ENCODE data around the gene C6orf136. TPM values are rescaled to one million over a fixed set of nuclear protein-coding genes. Genes with fewer than 3 reads are reported as not detected.
A peak's percentile ranks its signal among the peaks of the same experiment; 100 is the strongest.
"Not testable (repeated sequence)": the region's sequence is repeated elsewhere in the genome, so short reads cannot be mapped to it uniquely, and the experiment has no call there.

Gene C6orf136
- 10 to 100 TPM; 11.2 to 24.9 (median 19.8) TPM for total RNA-seq

GRCh38 chr6:30646450-30647241 lies at the start of gene C6orf136:
C6orf136 (plus strand) TSS chr6:30647133; CDS start chr6:30647232, 99 bp downstream.
- TF ChIP-seq POLR2A (IDR thresholded peaks at IDR 0.05), result no peak
- TF ChIP-seq CTCF (IDR thresholded peaks at IDR 0.05 in 4 of 5, conservative IDR thresholded peaks at IDR 0.05 in 1 of 5), result no peak

GRCh38 chr6:30597315-30598144 lies 49.4 kb upstream of the C6orf136 start:
- intact Hi-C loops (cut with DNase I; ENCODE audit: low total_unique reads), result loop anchor here (2.0 to 5.0 kb wide), 2 partner anchors 57 to 115 kb away; no protein-coding TSS in a partner anchor
- ATAC-seq, result peak; percentile 75 to 81
- H3K27me3 ChIP-seq; H3K4me1 ChIP-seq; H3K9me3 ChIP-seq; H3K27ac ChIP-seq; H3K4me3 ChIP-seq; in situ Hi-C loops (cut with MboI; ENCODE audit: low sequenced_read_pairs in 4 of 4): not testable (repeated sequence)
- H3K36me3 ChIP-seq, result peaks cover 0 to 42% of the 10 kb centered on the region in 2 donors
- TF ChIP-seq CTCF (IDR thresholded peaks at IDR 0.05 in 4 of 5, conservative IDR thresholded peaks at IDR 0.05 in 1 of 5) (peak; percentile 62 to 78 (median 72)), POLR2A (IDR thresholded peaks at IDR 0.05) (peak in 1 of 2 donors; percentile 13)
- DNase-seq, result peak in 1 of 2 donors; percentile 67

More at GRCh38 chr6:30646450-30647241, at the start of gene C6orf136:
- intact Hi-C loops (cut with DNase I; ENCODE audit: low total_unique reads) (loop anchor here (1.0 kb wide), 1 partner anchor 27 kb away; the partner anchor contains the start of gene DHX16), in situ Hi-C loops (cut with MboI; ENCODE audit: low sequenced_read_pairs in 4 of 4) (no loop called here)
- Histone ChIP-seq H3K27me3 (no peaks in the 10 kb centered on the region), H3K4me1 (peaks cover 11 to 15% of the 10 kb centered on the region in 2 donors), H3K36me3 (peaks cover 0 to 18% of the 10 kb centered on the region in 2 donors), H3K27ac (peak within 1 kb of the TSS; percentile 97 to 100 (median 98)), H3K9me3 (no peaks in the 10 kb centered on the region), H3K4me3 (peak within 1 kb of the TSS; percentile 84 to 100 (median 92))
- DNase-seq (peak; percentile 84 to 91), ATAC-seq (peak; percentile 88 to 89)

GRCh38 chr6:30598912-30599624 lies 47.9 kb upstream of the C6orf136 start:
- intact Hi-C loops (cut with DNase I; ENCODE audit: low total_unique reads) (loop anchor here (5.0 kb wide), 1 partner anchor 117 kb away; no protein-coding TSS in a partner anchor), in situ Hi-C loops (cut with MboI; ENCODE audit: low sequenced_read_pairs in 4 of 4) (no loop called here)
- DNase-seq (no peak), ATAC-seq (no peak)
- H3K27me3 ChIP-seq, result no peaks in the 10 kb centered on the region
- H3K27ac ChIP-seq, result no peak overlapping the region
- H3K36me3 ChIP-seq, result peaks cover 5 to 44% of the 10 kb centered on the region in 2 donors
- TF ChIP-seq POLR2A (IDR thresholded peaks at IDR 0.05) (no peak), CTCF (IDR thresholded peaks at IDR 0.05 in 4 of 5, conservative IDR thresholded peaks at IDR 0.05 in 1 of 5) (no peak)
- no peaks in the 10 kb centered on the region for H3K9me3 ChIP-seq
- H3K4me3 ChIP-seq, result no peak overlapping the region
- no peaks in the 10 kb centered on the region for H3K4me1 ChIP-seq

GRCh38 chr6:30599625-30600324 lies 47.2 kb upstream of the C6orf136 start:
- no peak for TF ChIP-seq POLR2A (IDR thresholded peaks at IDR 0.05)
- TF ChIP-seq CTCF (IDR thresholded peaks at IDR 0.05 in 4 of 5, conservative IDR thresholded peaks at IDR 0.05 in 1 of 5), result no peak
- Histone ChIP-seq H3K9me3 (no peaks in the 10 kb centered on the region), H3K27me3 (no peaks in the 10 kb centered on the region), H3K36me3 (peaks cover 5 to 46% of the 10 kb centered on the region in 2 donors), H3K4me1 (no peaks in the 10 kb centered on the region), H3K27ac (no peak overlapping the region), H3K4me3 (no peak overlapping the region)
- intact Hi-C loops (cut with DNase I; ENCODE audit: low total_unique reads) (loop anchor here (5.0 kb wide), 1 partner anchor 117 kb away; no protein-coding TSS in a partner anchor), in situ Hi-C loops (cut with MboI; ENCODE audit: low sequenced_read_pairs in 4 of 4) (loop anchor here in 1 of 4 donors (25.0 kb wide), 1 partner anchor 1588 kb away; the partner anchor contains the start of genes AGER, AGPAT1, GPSM3 and PBX2)
- no peak for ATAC-seq
- no peak for DNase-seq

Measured in gastrocnemius medialis (tissue), 4 donors.